Kasumi-1 (cell line): ENCODE data around the gene ASMTL.
"Not testable (repeated sequence)": the region's sequence is repeated elsewhere in the genome, so short reads cannot be mapped to it uniquely, and the experiment has no call there.

Experiments used
- DNase-seq, 2 experiments: peaks; one replicate each; lab custom pipeline; 2025; lab: John Stamatoyannopoulos, UW

The ASMTL gene

DNA sequence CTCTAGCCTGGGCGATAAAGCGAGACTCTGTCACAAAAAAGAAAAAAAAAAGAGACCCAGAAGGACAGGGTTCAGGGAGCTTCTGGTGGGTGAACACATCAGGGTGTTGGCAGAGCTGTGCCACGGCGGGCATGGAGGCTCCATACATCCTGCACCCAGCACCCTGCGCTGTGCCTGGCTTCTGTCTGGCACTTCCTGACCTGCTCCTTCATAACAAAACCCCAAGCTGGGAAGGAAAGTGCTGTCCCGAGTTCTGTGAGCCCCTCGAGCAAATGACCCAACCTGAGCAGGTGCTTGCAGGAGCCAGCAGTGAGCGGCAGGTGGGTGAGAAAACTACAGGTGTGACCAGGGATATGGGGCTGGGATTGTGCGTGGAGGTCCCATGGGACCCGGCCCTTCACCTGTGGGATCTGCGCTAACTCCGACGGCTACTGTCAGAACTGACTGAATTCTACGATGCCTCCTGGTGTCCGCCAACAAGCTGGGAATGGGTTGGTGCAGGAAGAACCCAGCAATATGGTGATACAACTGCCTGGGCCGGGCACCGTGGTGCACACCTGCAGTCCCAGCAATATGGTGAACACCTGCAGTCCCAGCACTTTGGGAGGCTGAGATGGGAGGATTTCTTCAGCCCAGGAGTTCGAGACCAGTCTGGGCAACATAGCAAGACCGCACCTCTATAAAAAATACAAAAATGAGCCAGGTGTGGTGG lies 18.9 kb downstream of the ASMTL start:
- no peak for DNase-seq

DNA sequence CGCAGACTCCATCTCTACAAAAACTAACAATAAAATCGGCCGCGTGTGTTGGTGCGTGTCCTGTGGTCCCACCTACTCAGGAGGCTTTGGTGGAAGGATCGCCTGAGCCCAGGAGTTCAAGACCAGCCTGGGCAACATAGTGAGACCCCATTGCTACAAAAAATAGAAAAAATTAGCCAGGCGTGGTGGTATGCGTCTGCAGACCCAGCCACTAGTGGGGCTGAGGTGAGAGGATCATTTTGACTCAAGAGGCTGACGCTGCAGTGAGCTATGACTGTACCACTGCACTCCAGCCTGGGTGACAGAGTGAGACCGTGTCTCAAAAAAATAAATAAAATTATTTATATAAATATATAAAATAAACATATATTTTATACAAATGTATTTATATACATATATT lies 22.3 kb downstream of the ASMTL start:
- no peak for DNase-seq

DNA sequence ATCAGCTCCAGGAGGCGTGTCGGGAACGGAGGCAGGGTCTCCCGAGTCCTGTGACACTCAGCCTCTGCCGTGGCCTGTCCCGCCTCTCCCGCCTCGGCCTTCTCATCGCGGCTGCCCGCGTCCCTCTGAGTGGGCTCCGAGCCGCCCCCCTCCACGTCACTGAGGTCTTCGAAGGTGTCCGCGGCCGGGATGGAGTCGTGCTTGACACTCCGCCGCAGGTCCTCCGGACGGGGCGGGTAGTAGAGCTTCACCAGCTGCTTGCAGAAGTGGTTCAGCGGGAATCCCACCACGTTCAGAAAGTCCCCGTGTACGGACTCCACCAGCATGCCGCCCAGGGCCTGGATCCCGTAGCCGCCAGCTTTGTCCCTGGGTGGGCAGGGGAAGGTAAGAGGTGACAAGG lies 25.0 kb downstream of the ASMTL start:
- no peak for DNase-seq

DNA sequence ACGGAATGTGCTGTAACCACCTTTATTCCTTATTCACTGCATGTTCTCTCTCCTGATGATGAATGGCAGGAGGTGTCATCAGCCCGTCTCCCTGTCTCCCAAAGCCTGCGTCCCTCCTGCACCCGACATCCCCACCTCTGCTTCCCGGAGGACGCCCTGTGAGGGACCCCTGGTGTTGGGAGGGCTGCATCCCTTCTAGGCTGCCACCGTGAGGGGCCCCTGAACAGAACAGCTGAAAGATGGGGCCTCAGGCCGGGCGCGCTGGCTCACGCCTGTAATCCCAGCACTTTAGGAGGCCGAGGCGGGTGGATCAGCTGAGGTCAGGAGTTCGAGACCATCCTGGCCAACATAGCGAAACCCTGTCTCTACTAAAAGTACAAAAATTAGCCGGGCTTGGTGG lies 26.4 kb downstream of the ASMTL start:
- not testable (repeated sequence) for DNase-seq

DNA sequence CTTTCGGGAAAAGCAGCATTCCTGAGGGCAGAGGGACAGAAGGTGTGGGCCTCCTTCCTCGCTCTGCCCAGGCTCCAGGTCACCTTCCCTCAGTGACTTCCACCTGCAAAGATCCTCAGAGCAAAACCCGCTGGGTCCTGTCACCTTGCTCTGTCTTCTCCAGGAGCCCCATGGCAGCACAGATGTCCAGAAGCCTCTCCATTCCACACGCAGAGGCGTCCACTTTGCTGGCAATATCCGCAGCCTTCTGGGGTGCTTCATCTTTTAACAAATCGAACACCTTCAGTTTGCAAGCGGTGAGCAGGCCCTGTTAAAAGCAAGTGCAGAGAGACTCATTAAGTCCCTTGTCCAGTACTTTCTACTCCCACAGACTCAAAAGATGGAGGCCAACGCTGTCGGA lies 27.3 kb downstream of the ASMTL start:
- DNase-seq: no peak

DNA sequence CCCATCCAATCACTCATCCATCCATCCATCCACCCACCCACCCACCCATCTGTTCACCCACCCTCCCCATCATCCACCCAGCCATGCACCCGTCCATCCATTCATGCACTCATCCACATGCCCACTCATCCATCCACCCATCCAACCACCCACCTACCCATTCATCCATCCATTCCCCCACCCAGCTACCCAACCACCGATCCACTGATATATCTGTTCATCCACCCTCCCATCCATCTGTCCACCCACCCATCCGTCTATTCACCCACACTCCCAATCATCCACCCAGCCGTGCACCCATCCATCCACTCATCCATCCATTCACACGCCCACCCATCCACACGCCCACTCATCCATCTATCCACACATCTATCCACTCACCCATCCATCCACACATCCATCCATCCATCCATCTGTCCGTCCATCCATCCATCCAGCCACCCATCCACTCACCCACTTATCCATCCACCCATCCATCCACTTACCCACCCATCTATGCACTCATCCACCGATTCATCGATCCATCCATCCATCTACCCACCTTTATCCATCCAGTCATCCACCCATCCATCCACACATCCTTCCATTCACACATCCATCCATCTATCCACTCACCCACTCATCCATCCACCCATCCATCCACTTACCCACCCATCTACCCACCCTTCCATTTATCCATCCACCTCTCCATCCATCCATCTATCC lies 28.4 kb downstream of the ASMTL start:
- DNase-seq: no peak

DNA sequence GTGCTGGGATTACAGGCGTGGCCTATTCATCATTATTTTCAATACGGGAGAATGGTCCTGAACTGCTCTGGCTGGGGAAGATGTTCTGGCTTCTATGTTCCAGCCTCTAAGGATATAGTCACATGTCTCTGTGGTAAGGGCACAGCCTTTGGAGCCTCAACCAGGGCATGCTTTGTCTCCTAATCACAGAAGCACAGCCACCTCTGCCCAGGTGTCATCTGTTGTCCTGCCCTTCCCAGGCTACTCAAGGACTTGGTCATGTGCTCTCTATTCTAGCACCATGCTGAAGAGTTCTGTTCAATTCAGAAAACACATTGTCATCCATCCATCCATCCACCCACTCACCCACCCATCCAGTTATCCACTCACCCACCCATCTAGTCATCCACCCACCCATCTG lies 29.5 kb downstream of the ASMTL start:
- DNase-seq: no peak

DNA sequence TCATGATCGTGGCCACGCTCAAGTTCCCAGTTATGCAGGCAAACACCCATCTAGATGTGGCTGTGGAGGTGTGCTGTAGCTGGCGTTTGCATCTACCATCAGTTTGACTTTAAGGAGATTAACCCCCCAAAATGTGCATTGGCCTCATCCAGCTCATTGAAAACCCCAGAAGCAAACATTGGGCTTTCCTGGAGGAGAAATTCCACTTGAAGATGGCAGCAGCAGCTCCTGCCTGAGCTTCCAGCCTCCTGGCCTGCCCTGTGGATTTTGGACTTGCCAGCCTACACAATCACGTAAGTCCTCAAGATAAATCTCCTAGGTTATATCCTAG lies 30.6 kb downstream of the ASMTL start:
- DNase-seq: no peak

DNA sequence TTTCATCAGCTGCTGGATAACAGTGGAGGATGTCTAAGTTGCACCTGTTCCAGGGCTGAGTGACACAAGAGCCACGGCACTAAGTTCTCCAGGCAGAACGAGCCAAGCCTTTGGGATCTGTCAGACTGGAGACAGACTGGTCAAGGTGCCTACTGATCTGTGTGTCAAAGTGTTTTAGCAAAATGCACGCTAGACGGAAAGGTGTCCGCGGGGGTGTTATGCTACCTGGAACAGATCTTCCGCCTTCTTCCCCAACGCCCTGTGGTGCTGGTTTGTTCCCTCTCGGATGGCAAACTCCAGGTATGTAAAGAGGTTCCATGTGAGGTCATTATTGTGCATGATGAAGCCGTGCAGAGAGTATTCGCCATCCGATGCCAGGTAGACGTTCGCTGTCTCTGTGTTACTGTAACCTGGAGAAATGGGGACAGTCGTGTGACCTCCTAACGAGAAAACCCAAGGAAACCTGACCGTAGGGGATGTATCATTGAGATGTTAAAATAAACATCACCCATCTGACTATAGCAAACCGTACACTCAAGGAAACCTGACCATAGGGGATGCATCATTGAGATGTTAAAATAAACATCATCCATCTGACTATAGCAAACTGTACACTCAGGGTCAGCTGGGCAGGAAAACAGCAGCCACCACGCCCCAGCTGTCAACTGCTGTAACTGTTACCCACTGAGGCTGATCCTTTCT lies 31.1 kb downstream of the ASMTL start:
- DNase-seq: no peak

DNA sequence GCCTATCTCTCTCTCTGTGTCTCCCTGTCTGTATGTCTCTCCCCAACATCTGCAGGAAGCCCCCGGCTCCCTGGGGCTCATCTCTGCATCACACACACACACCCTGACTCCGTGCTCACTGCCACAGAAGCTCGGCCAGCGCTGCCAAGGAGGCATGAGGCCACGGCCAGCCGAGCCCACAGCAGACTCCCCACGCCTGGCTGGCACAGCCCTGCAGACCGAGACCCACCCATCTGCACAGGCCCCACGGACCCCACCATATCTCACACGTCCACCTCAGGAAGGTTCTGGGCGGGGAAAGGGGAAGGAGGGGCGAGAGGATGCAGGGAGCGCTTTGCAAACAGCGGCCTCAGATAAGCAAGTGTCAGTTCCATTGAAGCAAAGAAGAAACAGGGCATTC lies 32.3 kb downstream of the ASMTL start:
- DNase-seq: no peak

DNA sequence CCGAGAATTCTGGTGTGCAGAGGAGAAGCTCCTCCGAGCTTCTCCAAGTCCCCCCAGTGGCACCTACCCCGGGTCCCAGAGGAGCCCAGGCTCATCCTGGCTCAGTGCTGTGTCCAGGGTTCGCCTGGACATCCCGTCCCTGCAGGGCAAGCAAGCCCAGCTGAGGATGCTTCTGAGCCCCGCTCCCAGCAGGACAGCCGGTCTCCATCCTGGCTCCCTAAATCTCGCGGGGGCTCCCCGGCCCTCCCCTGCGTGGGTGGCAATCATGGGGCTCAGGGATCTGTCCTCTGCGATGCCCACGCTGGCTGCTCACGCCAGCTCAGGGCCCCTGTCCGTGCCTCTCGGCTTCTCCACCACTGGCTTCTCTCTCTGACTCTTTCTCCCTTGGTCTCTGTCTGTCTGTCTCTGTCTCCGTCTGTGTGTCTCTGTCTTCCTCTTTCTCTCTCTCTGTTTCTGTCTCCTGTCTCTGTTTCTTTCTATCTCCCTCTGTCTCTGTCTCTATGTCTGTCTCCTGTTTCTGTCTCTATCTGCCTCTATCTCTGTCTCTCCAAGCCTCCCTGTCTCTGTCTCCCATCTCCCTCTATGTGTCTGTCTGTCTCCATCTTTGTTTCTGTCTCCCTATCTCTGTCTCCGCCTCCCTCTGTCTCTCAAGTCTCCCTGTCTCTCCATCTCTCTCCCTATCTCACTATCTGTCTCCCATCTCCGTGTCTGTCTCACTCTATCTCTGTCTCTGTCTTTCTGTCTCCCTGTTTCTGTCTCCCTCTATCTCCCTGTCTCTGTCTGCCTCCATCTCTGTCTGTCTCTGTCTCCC lies 33.0 kb downstream of the ASMTL start:
- DNase-seq: no peak

DNA sequence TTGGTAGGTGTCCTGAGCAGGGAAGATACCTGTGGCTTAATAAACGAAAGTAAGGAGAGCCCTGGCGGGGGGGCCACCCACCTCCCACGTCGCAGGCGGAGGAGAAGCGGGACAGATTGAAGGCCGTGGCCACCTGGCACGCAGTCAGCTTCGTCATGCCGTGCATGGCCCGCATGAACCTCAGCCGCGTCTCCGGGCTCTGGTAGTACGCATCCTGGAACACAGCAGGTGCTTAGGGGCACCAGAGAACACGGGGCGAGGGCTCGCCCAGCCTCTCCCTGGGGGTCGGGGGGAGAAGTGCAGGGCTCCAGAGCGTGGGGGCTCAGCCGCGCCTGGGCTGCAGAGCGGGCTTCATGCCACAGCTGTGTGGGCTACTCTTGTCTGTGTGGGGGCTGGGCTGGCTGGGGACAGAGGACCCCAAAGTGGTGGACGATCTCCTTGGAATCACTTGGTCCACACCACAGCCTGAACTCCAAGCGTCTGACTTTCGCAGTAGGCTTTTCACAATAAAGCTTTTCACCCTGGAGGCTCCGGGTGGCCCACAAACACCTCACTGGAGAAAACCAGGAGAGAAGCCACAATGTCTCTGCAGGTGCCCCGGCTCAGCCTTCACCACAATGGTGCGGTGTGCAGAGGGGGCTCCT lies 33.7 kb downstream of the ASMTL start:
- DNase-seq: no peak

DNA sequence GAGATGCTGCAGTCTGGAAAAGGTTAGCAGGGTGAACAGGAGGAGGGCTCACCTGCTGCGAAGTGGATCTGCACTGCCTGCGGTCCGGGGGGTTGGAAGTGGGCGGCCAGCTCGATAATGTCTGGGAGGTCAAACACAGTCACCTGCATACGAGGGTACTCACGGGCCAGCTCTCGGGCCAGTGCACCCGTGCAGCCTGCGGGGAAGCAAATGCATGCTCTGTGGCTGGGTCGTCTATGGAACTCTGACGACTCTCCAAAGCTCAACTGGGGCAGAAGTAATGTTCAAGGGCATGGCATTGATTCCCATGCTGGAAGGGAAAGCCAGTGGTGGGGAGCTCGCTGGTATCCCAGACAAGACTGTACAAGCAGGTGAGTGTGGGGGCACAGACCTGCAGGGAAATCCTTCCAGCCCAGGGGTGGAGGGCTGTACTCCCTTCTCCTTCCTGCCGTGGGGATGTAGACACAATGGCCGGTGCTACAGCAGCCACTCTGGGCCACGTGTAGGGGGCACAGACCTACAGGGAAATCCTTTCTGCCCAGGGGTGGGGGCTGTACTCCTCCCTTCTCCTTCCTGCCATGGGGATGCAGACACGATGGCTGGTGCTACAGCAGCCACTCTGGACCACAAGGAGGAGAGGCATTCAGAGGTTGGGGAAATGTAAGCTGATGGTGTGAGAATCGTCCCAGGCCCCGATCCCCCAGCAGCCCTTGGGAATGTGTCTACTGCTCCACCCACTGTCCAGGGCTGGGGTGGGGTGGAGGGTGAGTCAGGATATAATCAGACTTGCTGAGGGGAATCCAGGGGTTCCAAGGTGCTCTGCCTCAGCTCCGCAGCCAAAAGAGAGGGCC lies 34.6 kb downstream of the ASMTL start:
- DNase-seq: no peak

DNA sequence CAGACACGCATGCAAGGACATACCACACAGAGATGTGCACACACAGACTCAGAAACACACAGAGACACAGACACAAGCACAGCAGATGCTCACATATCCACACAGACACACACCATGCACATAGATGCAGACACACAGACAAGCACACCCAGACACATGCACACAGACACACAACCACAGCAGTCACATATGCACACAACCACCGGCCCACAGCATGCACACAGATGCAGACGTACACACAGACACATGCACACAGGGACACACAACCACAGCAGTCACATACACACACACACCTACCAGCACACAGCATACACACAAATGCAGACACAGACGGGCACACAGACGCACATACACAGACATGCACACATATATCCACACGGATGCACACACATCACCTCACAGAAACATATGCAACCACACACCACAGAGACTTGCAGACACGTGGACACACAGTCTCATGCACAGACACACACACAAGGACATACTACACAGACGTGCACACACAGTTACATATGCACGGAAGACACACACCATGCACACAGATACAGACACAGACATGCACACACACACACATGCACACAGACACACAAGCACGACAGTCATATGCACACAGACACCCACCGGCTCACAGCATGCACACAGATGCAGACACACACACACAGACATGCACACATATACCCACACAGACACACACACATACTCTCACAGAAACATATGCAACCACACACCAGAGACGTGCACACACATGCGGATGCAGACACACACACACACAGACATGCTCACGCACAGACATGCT lies 35.5 kb downstream of the ASMTL start:
- DNase-seq: no peak

DNA sequence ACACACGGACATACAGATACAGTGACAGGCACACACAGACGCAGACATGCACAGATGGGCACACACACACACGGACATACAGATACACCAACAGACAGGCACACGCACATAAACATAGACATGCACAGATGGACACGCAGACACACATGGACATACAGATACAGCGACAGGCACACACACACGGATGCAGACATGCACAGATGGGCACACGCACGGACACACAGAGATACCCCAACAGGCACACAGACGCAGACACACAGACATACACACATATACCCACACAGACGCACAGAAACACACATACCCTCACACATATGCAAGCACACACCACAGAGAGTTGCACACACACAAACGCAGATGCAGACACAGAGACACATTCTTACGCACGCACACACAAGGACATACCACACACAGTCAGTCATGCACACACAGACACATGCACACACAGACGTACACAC lies 36.4 kb downstream of the ASMTL start:
- DNase-seq: no peak

DNA sequence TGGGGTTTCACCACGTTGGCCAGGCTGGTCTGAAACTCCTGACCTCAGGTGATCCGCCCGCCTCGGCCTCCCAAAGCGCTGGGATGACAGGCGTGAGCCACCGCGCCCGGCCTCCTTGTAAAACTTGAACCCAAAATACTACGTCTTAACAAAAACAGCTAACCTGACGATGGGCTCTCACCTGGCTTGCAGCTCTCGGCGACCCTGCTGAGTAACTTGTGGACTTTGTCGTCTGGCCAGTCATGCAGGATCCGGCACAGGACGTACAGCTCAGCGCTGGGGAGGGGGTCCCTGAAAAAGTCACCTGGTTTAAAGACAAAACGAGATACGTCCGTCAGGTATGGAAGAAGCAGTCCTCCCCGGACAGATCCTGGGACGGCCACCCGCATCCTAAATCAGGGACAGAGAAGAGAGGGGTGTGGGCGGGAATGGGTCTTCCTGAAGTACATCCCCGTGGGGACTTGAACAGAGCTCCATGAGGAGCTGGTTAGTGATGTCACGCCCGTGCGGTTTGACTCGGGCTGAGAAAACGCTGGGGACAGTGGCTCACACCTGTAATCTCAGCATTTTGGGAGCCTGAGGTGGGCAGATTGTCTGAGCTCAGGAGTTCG lies 40.1 kb downstream of the ASMTL start:
- DNase-seq: no peak

DNA sequence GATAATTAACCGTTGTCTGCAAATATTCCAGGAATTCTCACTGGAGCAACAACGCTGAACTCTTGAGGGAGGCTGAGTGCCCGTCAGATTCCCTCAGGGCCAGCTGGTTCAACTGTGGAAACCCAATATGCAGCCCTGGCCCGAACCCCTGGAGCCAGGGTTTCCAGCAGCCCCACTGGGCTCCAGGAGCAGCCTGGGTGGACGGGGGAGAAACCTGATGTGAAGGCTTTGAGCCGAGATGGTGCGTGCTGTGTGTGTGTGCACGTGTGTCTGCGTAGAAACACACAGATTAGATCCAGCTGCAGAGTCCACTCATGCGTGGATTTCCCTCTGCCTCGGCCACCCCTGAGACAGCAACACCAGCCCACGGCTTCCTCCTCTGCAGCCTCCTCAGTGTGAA lies 41.4 kb downstream of the ASMTL start:
- DNase-seq: no peak

DNA sequence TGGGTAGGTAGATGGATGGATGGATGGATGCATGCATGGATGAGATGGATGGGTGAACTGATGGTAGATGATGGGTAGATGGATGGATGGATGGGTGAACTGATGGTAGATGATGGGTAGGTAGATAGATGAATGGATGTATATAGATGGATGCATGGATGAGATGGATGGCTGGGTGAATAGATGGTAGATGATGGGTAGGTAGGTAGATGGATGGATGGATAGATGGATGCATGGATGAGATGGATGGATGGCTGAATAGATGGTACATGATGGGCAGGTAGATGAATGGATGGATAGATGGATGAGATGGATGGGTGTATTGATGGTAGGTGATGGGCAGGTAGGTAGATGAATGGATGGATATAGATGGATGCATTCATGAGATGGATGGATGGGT lies 45.7 kb downstream of the ASMTL start:
- no peak for DNase-seq

DNA sequence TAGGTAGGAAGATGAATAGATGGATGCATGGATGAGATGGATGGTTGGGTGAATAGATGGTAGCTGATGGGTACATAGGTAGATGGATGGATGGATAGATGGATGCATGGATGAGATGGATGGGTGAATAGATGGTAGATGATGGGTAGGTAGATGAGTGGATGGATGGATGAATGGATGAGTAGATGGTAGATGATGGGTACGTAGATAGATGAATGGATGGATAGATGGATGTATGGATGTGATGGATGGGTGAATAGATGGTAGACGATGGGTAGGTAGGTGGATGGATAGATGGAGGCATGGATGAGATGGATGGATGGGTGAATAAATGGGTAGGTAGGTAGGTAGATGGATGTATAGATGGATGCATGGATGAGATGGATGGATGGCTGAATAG lies 46.9 kb downstream of the ASMTL start:
- DNase-seq: not testable (repeated sequence)

DNA sequence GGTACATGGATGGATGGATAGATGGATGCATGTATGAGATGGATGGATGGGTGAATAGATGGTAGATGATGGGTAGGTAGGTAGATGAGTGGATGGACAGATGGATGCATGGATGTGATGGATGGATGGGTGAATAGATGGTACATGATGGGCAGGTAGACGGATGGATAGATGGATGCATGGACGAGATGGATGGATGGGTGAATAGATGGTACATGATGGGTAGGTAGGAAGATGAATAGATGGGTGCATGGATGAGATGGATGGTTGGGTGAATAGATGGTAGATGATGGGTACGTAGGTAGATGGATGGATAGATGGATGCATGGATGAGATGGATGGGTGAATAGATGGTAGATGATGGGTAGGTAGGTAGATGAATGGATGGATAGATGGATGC lies 48.8 kb downstream of the ASMTL start:
- DNase-seq: not testable (repeated sequence)
